ENCODE results near the gene OSTN.

OSTN gene

GRCh38 chr3:191303596-191303995 lies 104.6 kb downstream of the OSTN start:
- in situ Hi-C loops (cut with MboI; ENCODE audit: low sequenced_read_pairs): no loop called here

DNA sequence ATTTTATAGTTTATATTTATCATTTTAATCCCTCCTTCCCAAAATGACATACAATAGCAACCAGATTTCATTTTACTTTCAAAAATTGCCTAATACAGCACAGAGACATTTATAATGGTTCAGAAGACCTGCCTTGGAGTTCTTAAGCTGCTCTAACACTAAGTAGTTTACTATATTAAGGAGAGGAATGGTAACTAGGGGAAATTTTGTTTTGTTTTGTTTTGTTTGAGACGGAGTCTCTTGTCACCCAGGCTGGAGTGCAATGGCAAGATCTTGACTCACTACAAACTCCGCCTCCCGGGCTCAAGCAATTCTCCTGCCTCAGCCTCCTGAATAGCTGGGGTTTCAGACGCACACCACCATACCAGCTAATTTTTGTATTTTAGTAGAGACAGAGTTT lies 107.4 kb downstream of the OSTN start:
- in situ Hi-C loops (cut with MboI; ENCODE audit: low sequenced_read_pairs): no loop called here

GRCh38 chr3:191307341-191307740 lies 108.3 kb downstream of the OSTN start:
- in situ Hi-C loops (cut with MboI; ENCODE audit: low sequenced_read_pairs): no loop called here

DNA sequence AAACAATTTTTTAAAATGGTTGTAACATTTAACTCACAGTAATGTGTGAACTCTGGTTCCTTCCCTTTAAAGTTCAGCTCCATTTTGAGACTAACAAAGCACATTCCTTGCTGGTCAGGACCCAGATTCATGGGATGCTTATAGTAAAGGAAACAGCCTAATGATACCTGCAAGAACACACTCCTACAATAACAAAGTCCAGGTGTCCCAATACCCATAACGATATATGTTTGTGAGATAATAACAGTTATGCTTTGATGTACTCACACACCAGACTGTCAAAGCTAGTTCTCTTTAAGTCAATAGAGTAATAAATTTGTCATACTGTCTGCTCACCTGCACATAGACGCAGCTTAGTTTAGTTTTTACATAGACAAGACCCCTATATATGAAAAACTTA lies 114.3 kb downstream of the OSTN start:
- in situ Hi-C loops (cut with MboI; ENCODE audit: low sequenced_read_pairs): no loop called here

DNA sequence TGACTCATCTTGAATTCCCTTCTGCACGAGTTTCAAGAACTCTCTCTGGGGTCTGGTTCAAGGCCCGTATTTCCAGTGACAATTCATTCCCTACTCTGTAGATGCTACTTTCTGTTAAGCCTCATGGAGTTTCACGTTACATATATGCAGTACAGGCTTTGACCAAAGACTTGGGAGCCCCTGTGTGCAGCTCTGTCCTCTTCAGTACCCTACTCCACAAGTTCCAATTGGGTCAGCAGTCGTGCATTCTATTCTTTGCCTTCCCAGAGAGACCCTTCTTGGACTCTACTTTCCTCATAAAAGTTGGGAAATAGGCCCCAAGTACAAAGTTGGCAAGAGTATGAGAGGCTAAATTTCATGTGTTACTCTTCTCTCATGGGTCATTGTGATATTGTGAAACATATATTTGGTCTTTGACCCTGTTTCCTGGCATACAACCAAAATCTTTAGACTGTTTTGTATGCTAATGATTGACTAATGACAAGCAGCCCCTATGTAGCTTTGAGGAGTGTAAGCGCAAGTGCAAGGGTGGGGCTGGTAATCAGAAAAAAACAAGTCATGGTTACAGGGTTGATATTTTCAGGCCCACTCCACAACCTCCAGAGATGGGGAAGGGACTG lies 115.2 kb downstream of the OSTN start:
- in situ Hi-C loops (cut with MboI; ENCODE audit: low sequenced_read_pairs): no loop called here
